Osteoblast (primary cell): ENCODE measurements around the gene RFPL2. TPM values are rescaled to one million over a fixed set of nuclear protein-coding genes. Genes with fewer than 3 reads are reported as not detected.
"Not testable (repeated sequence)": the region's sequence is repeated elsewhere in the genome, so short reads cannot be mapped to it uniquely, and the experiment has no call there.

Experiments
- DNase-seq: peaks from one replicate; pipeline ENCODE4 v3.0.0; 2011; ENCODE audit warnings: low spot score, mixed read lengths; ENCODE audit not compliant: insufficient read length; ENCODE audit errors: missing footprints
- H2AFZ ChIP-seq: 2 replicates; pipeline ENCODE4 v1.6.0; 2011; ENCODE audit warnings: mild to moderate bottlenecking, low read length
- H3K27ac ChIP-seq: 2 replicates; pipeline ENCODE4 v1.5.1; 2011; ENCODE audit warnings: mild to moderate bottlenecking, low read depth, low read length, moderate library complexity
- H3K27me3 ChIP-seq: 2 replicates; pipeline ENCODE4 v1.6.0; 2012; ENCODE audit warnings: mild to moderate bottlenecking, control low read depth, inconsistent platforms, low read length, moderate library complexity; ENCODE audit not compliant: insufficient read depth
- H3K36me3 ChIP-seq: 2 replicates; pipeline ENCODE4 v1.5.1; 2011; ENCODE audit warnings: mild to moderate bottlenecking, low read length, control low read depth, moderate library complexity; ENCODE audit not compliant: insufficient read depth
- H3K4me1 ChIP-seq: 2 replicates; pipeline ENCODE4 v1.5.1; 2011; ENCODE audit warnings: mild to moderate bottlenecking, low read length, control low read depth, moderate library complexity; ENCODE audit not compliant: insufficient read depth
- H3K4me2 ChIP-seq: 2 replicates; pipeline ENCODE4 v1.6.0; 2011; ENCODE audit warnings: mild to moderate bottlenecking, low read length; ENCODE audit not compliant: insufficient read depth
- H3K4me3 ChIP-seq: fragments of 200-600 bp; sonication (generic); 3 replicates; pipeline ENCODE4 v1.5.1; 2012; ENCODE audit warnings: mild to moderate bottlenecking, low read length, inconsistent platforms; ENCODE audit not compliant: insufficient read depth
- H3K79me2 ChIP-seq: 2 replicates; pipeline ENCODE4 v1.6.0; 2012; ENCODE audit warnings: mild to moderate bottlenecking, low read length, control low read depth, inconsistent platforms; ENCODE audit not compliant: insufficient read depth
- H3K9me3 ChIP-seq: 2 replicates; pipeline ENCODE4 v1.5.1; 2011; ENCODE audit warnings: low read depth, low read length, control low read depth
- H4K20me1 ChIP-seq: 2 replicates; pipeline ENCODE4 v1.6.0; 2012; ENCODE audit warnings: mild to moderate bottlenecking, low read length, control low read depth; ENCODE audit not compliant: insufficient read depth
- total RNA-seq: library from RNA; depleted of rRNA; stranded (reverse); fragments of >200 nt; gene quantifications from 2 replicates; pipeline ENCODE4 v1.2.3, GENCODE V29; 2012
- TF ChIP-seq, protein P1 (sequence below): IDR thresholded peaks from 2 replicates; pipeline ENCODE4 v1.5.1; 2011; ENCODE audit warnings: mild to moderate bottlenecking, low read depth, low read length, moderate library complexity; ENCODE audit errors: extremely low read depth

The RFPL2 gene
- total RNA-seq, 1 donor = not detected

DNA sequence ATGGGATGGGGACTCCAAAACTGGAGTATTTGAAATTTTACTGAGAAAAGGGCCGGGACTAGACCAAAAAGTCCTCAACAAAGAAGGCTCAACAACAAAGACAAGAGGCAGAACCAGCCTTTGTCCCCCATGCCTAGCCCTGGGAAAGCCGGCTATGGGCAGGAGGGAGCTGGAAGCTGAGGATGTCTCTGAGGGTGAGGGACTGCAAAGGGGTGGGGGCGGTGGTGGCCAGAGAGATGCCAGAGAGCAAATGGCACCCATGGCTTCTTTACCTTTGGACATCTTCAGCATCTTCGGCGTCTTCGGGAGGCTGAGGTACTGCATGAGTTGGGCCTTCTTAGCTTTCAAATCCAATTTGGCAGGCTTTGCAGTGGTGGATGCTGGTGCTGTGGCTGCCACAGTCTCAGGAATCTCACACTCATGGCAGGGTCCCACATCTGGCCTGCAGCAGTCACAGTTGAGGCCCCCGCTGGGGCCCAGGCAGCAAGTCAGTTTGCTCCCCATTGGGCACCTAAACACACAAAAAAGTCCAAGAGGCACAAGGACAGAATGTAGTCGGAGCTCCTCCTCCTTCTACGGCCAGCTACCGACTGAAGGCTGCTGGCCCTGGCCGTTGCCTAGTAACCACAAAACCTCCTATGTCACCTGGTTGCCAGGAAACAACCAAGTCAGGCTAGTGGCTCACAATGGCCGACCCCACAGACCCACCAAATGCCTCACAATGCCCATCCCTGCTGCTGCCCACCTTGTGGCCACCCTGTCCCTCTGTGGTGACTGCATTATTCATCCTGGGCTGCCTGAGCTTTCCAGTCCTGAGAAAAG is 46.0 kb downstream of the RFPL2 start, which contains the start of gene C22orf42:
TSS of gene C22orf42 (minus strand) at position 592 of the 822 bp plus-strand sequence. CDS start at position 504, 88 bp downstream.
- Histone ChIP-seq H3K36me3 (no peaks in the 10 kb centered on the region), H3K27ac (no peak within 1 kb of the TSS), H3K4me3 (no peak within 1 kb of the TSS), H3K79me2 (no peaks in the 10 kb centered on the region), H3K4me1 (no peaks in the 10 kb centered on the region), H3K27me3 (peaks cover 11% of the 10 kb centered on the region), H3K9me3 (no peaks in the 10 kb centered on the region), H3K4me2 (no peak within 1 kb of the TSS), H4K20me1 (no peaks in the 10 kb centered on the region), H2AFZ (no peak within 1 kb of the TSS)
- TF ChIP-seq, protein P1, sequence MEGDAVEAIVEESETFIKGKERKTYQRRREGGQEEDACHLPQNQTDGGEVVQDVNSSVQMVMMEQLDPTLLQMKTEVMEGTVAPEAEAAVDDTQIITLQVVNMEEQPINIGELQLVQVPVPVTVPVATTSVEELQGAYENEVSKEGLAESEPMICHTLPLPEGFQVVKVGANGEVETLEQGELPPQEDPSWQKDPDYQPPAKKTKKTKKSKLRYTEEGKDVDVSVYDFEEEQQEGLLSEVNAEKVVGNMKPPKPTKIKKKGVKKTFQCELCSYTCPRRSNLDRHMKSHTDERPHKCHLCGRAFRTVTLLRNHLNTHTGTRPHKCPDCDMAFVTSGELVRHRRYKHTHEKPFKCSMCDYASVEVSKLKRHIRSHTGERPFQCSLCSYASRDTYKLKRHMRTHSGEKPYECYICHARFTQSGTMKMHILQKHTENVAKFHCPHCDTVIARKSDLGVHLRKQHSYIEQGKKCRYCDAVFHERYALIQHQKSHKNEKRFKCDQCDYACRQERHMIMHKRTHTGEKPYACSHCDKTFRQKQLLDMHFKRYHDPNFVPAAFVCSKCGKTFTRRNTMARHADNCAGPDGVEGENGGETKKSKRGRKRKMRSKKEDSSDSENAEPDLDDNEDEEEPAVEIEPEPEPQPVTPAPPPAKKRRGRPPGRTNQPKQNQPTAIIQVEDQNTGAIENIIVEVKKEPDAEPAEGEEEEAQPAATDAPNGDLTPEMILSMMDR = no peak
- no peak for DNase-seq

DNA sequence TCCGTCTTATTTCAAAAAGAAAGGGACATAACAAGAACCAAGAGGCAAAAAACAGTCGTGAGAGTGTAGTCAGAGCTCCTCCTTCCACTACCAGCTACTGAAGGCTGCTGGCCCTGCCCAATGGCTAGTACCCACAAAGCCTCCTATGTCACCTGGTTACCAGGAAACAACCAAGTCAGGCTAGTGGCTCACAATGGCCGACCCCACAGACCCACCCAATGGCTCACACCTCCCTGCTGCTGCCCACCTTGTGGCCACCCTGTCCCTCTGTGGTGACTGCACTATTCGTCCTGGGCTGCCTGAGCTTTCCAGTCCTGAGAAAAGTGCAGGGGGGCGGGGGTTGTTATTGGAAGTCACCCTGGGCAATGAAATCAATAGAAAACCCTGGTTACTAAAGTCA is 47.2 kb downstream of the RFPL2 start:
- not testable (repeated sequence) for H3K9me3 ChIP-seq, H3K79me2 ChIP-seq, H3K4me1 ChIP-seq, H3K4me2 ChIP-seq, H4K20me1 ChIP-seq, H3K36me3 ChIP-seq, H2AFZ ChIP-seq, H3K27ac ChIP-seq, H3K4me3 ChIP-seq, DNase-seq
- H3K27me3 ChIP-seq = peaks cover 11% of the 10 kb centered on the region

DNA sequence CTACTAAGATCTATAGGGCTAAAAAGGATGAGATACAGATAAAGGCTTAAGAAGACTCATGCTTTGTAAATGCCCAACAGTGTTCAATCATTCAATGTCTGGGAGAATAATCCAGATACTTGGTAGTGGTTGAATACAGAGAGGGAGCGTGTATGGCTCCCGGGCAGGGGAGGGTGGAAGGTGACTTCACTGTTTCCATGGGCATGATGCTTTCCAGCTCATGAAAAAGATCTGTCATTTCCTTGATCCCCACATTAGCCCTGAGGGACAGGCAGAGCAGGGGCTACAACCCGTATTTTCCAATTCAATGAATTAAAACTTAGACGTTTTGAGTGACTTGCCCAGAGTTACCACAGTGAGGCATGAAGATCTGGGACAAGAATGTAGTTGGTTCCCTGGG is 50.1 kb downstream of the RFPL2 start:
- not testable (repeated sequence) for H2AFZ ChIP-seq, H3K4me1 ChIP-seq, H3K4me2 ChIP-seq, H3K9me3 ChIP-seq, H4K20me1 ChIP-seq, DNase-seq, H3K79me2 ChIP-seq, H3K36me3 ChIP-seq, H3K27ac ChIP-seq, H3K4me3 ChIP-seq
- peaks cover 11% of the 10 kb centered on the region for H3K27me3 ChIP-seq

DNA sequence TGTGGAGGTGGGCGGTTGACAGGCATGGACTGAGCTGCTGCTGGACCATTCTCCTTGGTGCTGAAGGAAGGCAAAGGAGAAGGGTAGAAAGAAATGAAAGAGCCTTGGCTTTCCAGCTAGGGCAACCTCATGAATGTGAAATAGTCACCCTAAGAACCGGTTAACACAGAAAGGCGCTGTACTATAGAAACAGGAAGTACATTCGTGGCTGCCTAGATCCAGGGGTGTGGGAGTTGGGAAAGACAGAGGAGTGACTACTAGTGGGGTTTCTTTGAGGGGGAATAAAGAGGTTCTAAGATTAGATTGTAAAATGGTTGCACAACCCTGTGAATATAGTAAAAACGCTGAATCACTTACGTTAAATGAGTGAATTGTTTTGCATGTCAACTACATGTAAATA is 53.2 kb downstream of the RFPL2 start:
- H3K9me3 ChIP-seq, H3K27ac ChIP-seq, H3K79me2 ChIP-seq, H3K4me3 ChIP-seq, H3K27me3 ChIP-seq, DNase-seq, H3K4me1 ChIP-seq, H4K20me1 ChIP-seq, H3K4me2 ChIP-seq, H2AFZ ChIP-seq, H3K36me3 ChIP-seq: not testable (repeated sequence)

DNA sequence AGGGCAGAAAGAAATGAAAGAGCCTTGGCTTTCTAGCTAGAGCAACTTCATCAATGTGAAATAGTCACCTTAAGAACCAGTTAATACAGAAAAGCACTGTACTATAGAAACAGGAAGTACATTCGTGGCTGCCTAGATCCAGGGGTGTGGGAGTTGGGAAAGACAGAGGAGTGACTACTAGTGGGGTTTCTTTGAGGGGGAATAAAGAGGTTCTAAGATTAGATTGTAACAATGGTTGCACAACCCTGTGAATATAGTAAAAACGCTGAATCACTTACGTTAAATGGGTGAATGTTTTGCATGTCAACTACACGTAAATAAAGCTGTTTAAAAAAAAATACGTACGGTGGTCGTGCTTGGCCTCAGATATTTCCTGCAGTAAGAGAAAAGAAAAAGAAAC is 54.2 kb downstream of the RFPL2 start:
- H3K9me3 ChIP-seq, H3K4me2 ChIP-seq, DNase-seq, H3K4me1 ChIP-seq, H3K79me2 ChIP-seq, H3K27me3 ChIP-seq, H3K36me3 ChIP-seq, H3K4me3 ChIP-seq, H3K27ac ChIP-seq, H4K20me1 ChIP-seq, H2AFZ ChIP-seq: not testable (repeated sequence)

DNA sequence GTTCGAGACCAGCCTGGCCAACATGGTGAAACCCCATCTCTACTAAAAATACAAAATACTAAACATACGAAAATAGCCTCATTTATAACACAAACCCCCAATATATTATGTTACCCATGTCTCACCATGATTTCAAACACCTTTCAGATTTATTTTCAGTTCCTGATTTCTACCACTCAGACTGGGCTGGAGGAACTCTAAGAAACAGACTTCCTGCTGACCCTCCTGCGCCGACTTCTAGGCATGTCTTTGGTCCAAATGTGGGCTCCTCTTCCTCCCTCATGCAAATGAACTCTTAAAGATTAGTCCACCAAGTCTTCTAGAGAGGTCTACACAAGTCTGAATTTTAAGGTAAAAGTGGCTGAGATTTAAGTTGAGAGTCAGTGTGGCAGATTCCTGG is 56.5 kb downstream of the RFPL2 start:
- not testable (repeated sequence) for H2AFZ ChIP-seq, H3K36me3 ChIP-seq, H3K79me2 ChIP-seq, H3K27me3 ChIP-seq, DNase-seq, H3K4me1 ChIP-seq, H3K4me2 ChIP-seq, H4K20me1 ChIP-seq, H3K9me3 ChIP-seq, H3K4me3 ChIP-seq, H3K27ac ChIP-seq

DNA sequence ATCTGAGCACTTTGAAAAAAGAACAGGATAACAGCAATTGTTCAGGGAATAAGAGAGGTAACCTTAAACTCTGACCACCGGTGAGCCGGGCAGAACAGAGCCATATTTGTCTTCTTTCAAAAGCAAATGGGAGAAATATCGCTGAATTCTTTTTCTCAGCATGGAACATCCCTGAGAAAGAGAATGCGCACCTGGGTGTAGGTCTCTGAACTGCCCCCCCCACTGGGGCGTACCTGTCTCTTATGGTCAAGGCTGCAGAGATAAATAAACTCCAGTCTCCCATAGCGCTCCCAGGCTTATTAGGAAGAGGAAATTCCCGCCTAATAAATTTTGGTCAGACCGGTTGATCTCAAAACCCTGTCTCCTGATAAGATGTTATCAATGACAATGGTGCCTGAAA is 57.7 kb downstream of the RFPL2 start:
- H2AFZ ChIP-seq, H3K4me2 ChIP-seq, H3K4me1 ChIP-seq, H4K20me1 ChIP-seq, H3K27me3 ChIP-seq, DNase-seq, H3K36me3 ChIP-seq, H3K4me3 ChIP-seq, H3K79me2 ChIP-seq, H3K9me3 ChIP-seq, H3K27ac ChIP-seq: not testable (repeated sequence)
